Epithelial cell of esophagus (primary cell): Measurements from ENCODE around the gene GPR3.
"Not testable (repeated sequence)": the region's sequence is repeated elsewhere in the genome, so short reads cannot be mapped to it uniquely, and the experiment has no call there.

Source experiments
- DNase-seq: peaks from one replicate; pipeline ENCODE4 v3.0.0; 2010; ENCODE audit warnings: low read depth
- H3K4me3 ChIP-seq: 2 replicates; pipeline ENCODE4 v1.5.1; 2011; ENCODE audit warnings: mild to moderate bottlenecking, low read length, control low read depth
- TF ChIP-seq, protein P1 (sequence below): IDR thresholded peaks from 2 replicates; pipeline ENCODE4 v1.5.1; 2011; ENCODE audit warnings: low read depth, mild to moderate bottlenecking, low read length, control low read depth, inconsistent platforms; ENCODE audit not compliant: insufficient read depth; ENCODE audit errors: missing control alignments

Gene GPR3

GRCh38 chr1:27383039-27383605 is 9.3 kb upstream of the GPR3 start, which contains the start of gene CD164L2:
TSS of gene CD164L2 (minus strand) at chr1:27383333. CDS start at chr1:27383239, 94 bp downstream.
- TF ChIP-seq, protein P1, sequence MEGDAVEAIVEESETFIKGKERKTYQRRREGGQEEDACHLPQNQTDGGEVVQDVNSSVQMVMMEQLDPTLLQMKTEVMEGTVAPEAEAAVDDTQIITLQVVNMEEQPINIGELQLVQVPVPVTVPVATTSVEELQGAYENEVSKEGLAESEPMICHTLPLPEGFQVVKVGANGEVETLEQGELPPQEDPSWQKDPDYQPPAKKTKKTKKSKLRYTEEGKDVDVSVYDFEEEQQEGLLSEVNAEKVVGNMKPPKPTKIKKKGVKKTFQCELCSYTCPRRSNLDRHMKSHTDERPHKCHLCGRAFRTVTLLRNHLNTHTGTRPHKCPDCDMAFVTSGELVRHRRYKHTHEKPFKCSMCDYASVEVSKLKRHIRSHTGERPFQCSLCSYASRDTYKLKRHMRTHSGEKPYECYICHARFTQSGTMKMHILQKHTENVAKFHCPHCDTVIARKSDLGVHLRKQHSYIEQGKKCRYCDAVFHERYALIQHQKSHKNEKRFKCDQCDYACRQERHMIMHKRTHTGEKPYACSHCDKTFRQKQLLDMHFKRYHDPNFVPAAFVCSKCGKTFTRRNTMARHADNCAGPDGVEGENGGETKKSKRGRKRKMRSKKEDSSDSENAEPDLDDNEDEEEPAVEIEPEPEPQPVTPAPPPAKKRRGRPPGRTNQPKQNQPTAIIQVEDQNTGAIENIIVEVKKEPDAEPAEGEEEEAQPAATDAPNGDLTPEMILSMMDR = no peak
- peak within 1 kb of the TSS; percentile 61 for H3K4me3 ChIP-seq
- peak; percentile 79 for DNase-seq

- TF ChIP-seq, protein P1 = no peak
- no peak overlapping the region for H3K4me3 ChIP-seq
- DNase-seq = no peak
Observed at GRCh38 chr1:27383661-27384060, 8.8 kb upstream of the GPR3 start.

- not testable (repeated sequence) for DNase-seq, H3K4me3 ChIP-seq
Observed at GRCh38 chr1:27384797-27385196, 7.6 kb upstream of the GPR3 start.

DNA sequence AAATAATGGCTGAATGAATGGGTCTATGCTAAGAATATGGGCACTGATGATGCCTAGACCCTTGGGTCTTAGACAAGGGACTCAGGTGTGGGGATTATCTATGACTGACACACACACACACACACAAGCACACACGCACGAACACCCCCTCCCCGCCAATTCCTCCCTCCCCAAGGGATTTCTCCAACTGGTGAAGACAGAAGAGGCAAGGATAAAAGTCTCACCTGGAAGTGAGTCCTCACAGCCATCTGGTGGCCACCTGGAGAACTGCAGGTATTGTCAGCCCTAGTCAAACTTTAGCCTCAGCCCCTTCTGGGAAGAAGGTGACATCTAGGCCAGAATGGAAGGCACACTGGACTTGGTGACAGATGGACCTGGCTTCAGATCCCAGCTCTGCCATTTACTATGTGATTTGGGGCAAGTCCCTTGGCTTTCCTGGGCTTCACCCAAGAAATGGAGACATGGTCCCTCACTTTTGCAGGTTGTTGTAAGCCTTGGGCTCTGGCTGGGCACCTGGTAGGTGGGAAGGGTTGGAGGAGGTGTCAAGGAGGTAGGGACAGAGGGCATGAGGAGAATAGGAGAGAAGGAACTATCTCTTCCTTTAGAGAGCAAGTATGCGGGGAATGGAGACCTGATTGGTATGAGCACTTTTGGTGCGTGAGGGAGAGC is 4.0 kb upstream of the GPR3 start:
- peak; percentile 73 for DNase-seq
- TF ChIP-seq, protein P1 = peak; percentile 98

GRCh38 chr1:27391511-27392095 is 819 bp upstream of the GPR3 start:
- H3K4me3 ChIP-seq = peak overlapping the region; percentile 29
- TF ChIP-seq, protein P1 = peak; percentile 15
- DNase-seq = peak; percentile 72

More for the DNA sequence above, 4.0 kb upstream of the GPR3 start:
- no peak overlapping the region for H3K4me3 ChIP-seq

- TF ChIP-seq, protein P1 = peak; percentile 8
- H3K4me3 ChIP-seq = peak overlapping the region; percentile 51
- DNase-seq = no peak
Observed at GRCh38 chr1:27392778-27393635, 585 bp downstream of the GPR3 start.
